Smooth muscle cell (in vitro differentiated cells): ENCODE measurements around the gene DENND1A. TPM values are rescaled to one million over a fixed set of nuclear protein-coding genes. Genes with fewer than 3 reads are reported as not detected.

Experiments
- DNase-seq: peaks from one replicate; lab custom pipeline; 2025; ENCODE audit not compliant: unreplicated experiment; lab: John Stamatoyannopoulos, UW
- H2AFZ ChIP-seq: fragments of 200-600 bp; sonication (generic); 2 replicates; pipeline ENCODE4 v1.6.0; 2016; ENCODE audit warnings: antibody characterized with exemption, low read depth, mild to moderate bottlenecking
- H3F3A ChIP-seq: fragments of 200-600 bp; sonication (generic); 2 replicates; pipeline ENCODE4 v1.6.0; 2017; ENCODE audit warnings: antibody characterized with exemption, low read depth
- H3K27ac ChIP-seq: fragments of 200-600 bp; sonication (generic); 2 replicates; pipeline ENCODE4 v1.5.1; 2016; ENCODE audit warnings: low read depth, mild to moderate bottlenecking
- H3K27me3 ChIP-seq: fragments of 200-600 bp; sonication (generic); 2 replicates; pipeline ENCODE4 v1.6.1; 2016; ENCODE audit warnings: low read depth, mild to moderate bottlenecking
- H3K36me3 ChIP-seq: fragments of 200-600 bp; sonication (generic); 2 replicates; pipeline ENCODE4 v1.5.1; 2016; ENCODE audit warnings: low read depth
- H3K4me1 ChIP-seq: fragments of 200-600 bp; sonication (generic); 2 replicates; pipeline ENCODE4 v1.5.1; 2016; ENCODE audit warnings: low read depth
- H3K4me2 ChIP-seq: fragments of 200-600 bp; sonication (generic); 2 replicates; pipeline ENCODE4 v1.6.0; 2016; ENCODE audit warnings: mild to moderate bottlenecking
- H3K4me3 ChIP-seq: fragments of 200-600 bp; sonication (generic); 2 replicates; pipeline ENCODE4 v1.5.1; 2016; ENCODE audit warnings: mild to moderate bottlenecking
- H3K79me2 ChIP-seq: fragments of 200-600 bp; sonication (generic); 2 replicates; pipeline ENCODE4 v1.6.0; 2016; ENCODE audit warnings: low read depth, mild to moderate bottlenecking
- H3K9ac ChIP-seq: fragments of 200-600 bp; sonication (generic); 2 replicates; pipeline ENCODE4 v1.6.0; 2016; ENCODE audit warnings: low read depth
- H3K9me3 ChIP-seq: fragments of 200-600 bp; sonication (generic); replicated peaks from 2 replicates; pipeline ENCODE4 v1.5.1; 2016; ENCODE audit warnings: low read depth
- H4K20me1 ChIP-seq: fragments of 200-600 bp; sonication (generic); 2 replicates; pipeline ENCODE4 v1.6.0; 2016; ENCODE audit warnings: low read depth
- CTCF ChIP-seq: fragments of 200-600 bp; sonication (generic); IDR thresholded peaks from 2 replicates; pipeline ENCODE4 v1.5.1; 2017; ENCODE audit warnings: borderline replicate concordance, mild to moderate bottlenecking, antibody characterized with exemption; ENCODE audit not compliant: insufficient read depth, poor library complexity, severe bottlenecking
- WGBS: methylation state at CpG from one replicate; pipeline ENCODE4 v1.1.7; 2016; ENCODE audit warnings: low lambda C conversion rate; 5-methylcytosine and 5-hydroxymethylcytosine counted together
- polyA plus RNA-seq: library from polyadenylated mRNA; unstranded; fragments of >200 nt; fragmentation: Nextera tagmentation; extraction: Ambion mirVana; gene quantifications from 2 replicates; pipeline ENCODE4 v1.2.1, GENCODE V29; 2016
- total RNA-seq: library from RNA; depleted of rRNA; stranded (reverse); fragments of >200 nt; gene quantifications from 2 replicates; pipeline ENCODE4 v1.2.3, GENCODE V29; 2014

DENND1A gene
- total and polyA plus RNA-seq, 2 experiments from 2014 or later: 8.1 to 20.2 TPM

- peaks cover 7% of the 10 kb centered on the region for H4K20me1 ChIP-seq
- H3K4me2 ChIP-seq: no peak overlapping the region
- no peaks in the 10 kb centered on the region for H3K36me3 ChIP-seq
- H3K79me2 ChIP-seq: no peaks in the 10 kb centered on the region
- no peak overlapping the region for H2AFZ ChIP-seq
- over 99% methylated on average over 6 of the region's 6 CpGs for WGBS
- no peaks in the 10 kb centered on the region for H3F3A ChIP-seq
- no peaks in the 10 kb centered on the region for H3K4me1 ChIP-seq
- TF ChIP-seq CTCF: no peak
- DNase-seq: no peak
- no peak overlapping the region for H3K9ac ChIP-seq
- H3K27ac ChIP-seq: no peak overlapping the region
- H3K9me3 ChIP-seq: no peaks in the 10 kb centered on the region
- no peaks in the 10 kb centered on the region for H3K27me3 ChIP-seq
- no peak overlapping the region for H3K4me3 ChIP-seq
Measured at GRCh38 chr9:123536455-123536868, 393.5 kb downstream of the DENND1A start.

- H3K79me2 ChIP-seq: no peaks in the 10 kb centered on the region
- WGBS: 91% methylated on average over 2 of the region's 2 CpGs
- no peak overlapping the region for H3K9ac ChIP-seq
- H3K27me3 ChIP-seq: no peaks in the 10 kb centered on the region
- no peak overlapping the region for H3K27ac ChIP-seq
- peaks cover 5% of the 10 kb centered on the region for H3K9me3 ChIP-seq
- no peak overlapping the region for H3K4me2 ChIP-seq
- H2AFZ ChIP-seq: no peak overlapping the region
- H3K4me1 ChIP-seq: no peaks in the 10 kb centered on the region
- H3K36me3 ChIP-seq: no peaks in the 10 kb centered on the region
- no peak overlapping the region for H3K4me3 ChIP-seq
- no peak for TF ChIP-seq CTCF
- no peak for DNase-seq
- H4K20me1 ChIP-seq: no peaks in the 10 kb centered on the region
- H3F3A ChIP-seq: no peaks in the 10 kb centered on the region
Measured at GRCh38 chr9:123534336-123534735, 395.6 kb downstream of the DENND1A start.

- Histone ChIP-seq H3K4me1 (no peaks in the 10 kb centered on the region), H3K4me2 (no peak overlapping the region), H3K9me3 (peaks cover 5% of the 10 kb centered on the region), H3K27me3 (no peaks in the 10 kb centered on the region), H3K79me2 (no peaks in the 10 kb centered on the region), H3K27ac (no peak overlapping the region), H2AFZ (no peak overlapping the region), H3F3A (no peaks in the 10 kb centered on the region), H3K9ac (no peak overlapping the region), H3K36me3 (no peaks in the 10 kb centered on the region), H4K20me1 (no peaks in the 10 kb centered on the region), H3K4me3 (no peak overlapping the region)
- WGBS: 72% methylated on average over 4 of the region's 4 CpGs
- no peak for DNase-seq
- no peak for TF ChIP-seq CTCF
Measured at GRCh38 chr9:123530244-123530643, 399.7 kb downstream of the DENND1A start.

GRCh38 chr9:123528501-123528900 is 401.4 kb downstream of the DENND1A start:
- WGBS: 65% methylated on average over 2 of the region's 2 CpGs
- peaks cover 5% of the 10 kb centered on the region for H3K9me3 ChIP-seq

More at GRCh38 chr9:123528501-123528900, 401.4 kb downstream of the DENND1A start:
- Histone ChIP-seq H3K36me3 (no peaks in the 10 kb centered on the region), H3K4me3 (no peak overlapping the region), H3K4me2 (no peak overlapping the region), H3F3A (no peaks in the 10 kb centered on the region), H3K27ac (no peak overlapping the region), H2AFZ (no peak overlapping the region), H3K79me2 (no peaks in the 10 kb centered on the region), H3K9ac (no peak overlapping the region), H3K27me3 (no peaks in the 10 kb centered on the region), H4K20me1 (no peaks in the 10 kb centered on the region), H3K4me1 (no peaks in the 10 kb centered on the region)
- DNase-seq: no peak
- TF ChIP-seq CTCF: no peak
